Osteocyte (in vitro differentiated cells): Measurements from ENCODE around the gene MKRN2OS. TPM values are rescaled to one million over a fixed set of nuclear protein-coding genes. Genes with fewer than 3 reads are reported as not detected.

Experiments
- DNase-seq: peaks from one replicate; pipeline ENCODE4 v3.0.0; 2021; ENCODE audit warnings: mixed read lengths; ENCODE audit not compliant: unreplicated experiment; ENCODE audit errors: extremely low spot score
- H3K27ac Mint-ChIP-seq: one replicate; pipeline ENCODE4 v1.8.0; 2021; ENCODE audit warnings: mild to moderate bottlenecking, mixed read lengths; ENCODE audit not compliant: unreplicated experiment
- H3K27me3 Mint-ChIP-seq: one replicate; pipeline ENCODE4 v1.8.0; 2021; ENCODE audit warnings: mixed read lengths; ENCODE audit not compliant: unreplicated experiment
- H3K36me3 Mint-ChIP-seq: one replicate; pipeline ENCODE4 v1.8.0; 2021; ENCODE audit warnings: mixed read lengths; ENCODE audit not compliant: unreplicated experiment
- H3K4me1 Mint-ChIP-seq: one replicate; pipeline ENCODE4 v1.8.0; 2021; ENCODE audit warnings: mixed read lengths; ENCODE audit not compliant: unreplicated experiment
- H3K4me3 Mint-ChIP-seq: one replicate; pipeline ENCODE4 v1.8.0; 2021; ENCODE audit warnings: mild to moderate bottlenecking, moderate library complexity, mixed read lengths; ENCODE audit not compliant: unreplicated experiment
- H3K9me3 Mint-ChIP-seq: one replicate; pipeline ENCODE4 v1.8.0; 2021; ENCODE audit warnings: mixed read lengths; ENCODE audit not compliant: unreplicated experiment
- CTCF ChIP-seq: fragments of 200-600 bp; sonication (generic); IDR thresholded peaks from 2 replicates; pipeline ENCODE4 v1.5.0; 2021; ENCODE audit warnings: antibody characterized with exemption, mild to moderate bottlenecking, moderate library complexity
- long read RNA-seq: library from polyadenylated mRNA; unstranded; transcript quantifications from one replicate; pipeline ENCODE4 v2.0.0, GENCODE V29; 2021
- total RNA-seq: library from RNA; stranded (reverse); gene quantifications from 2 replicates; pipeline ENCODE4 v1.2.1, GENCODE V29; 2021

Gene MKRN2OS
- total RNA-seq, result not detected in 2 replicates
- long read RNA-seq, partial matches to known transcripts, result 0 of 1 reads
- long read RNA-seq, other reads (novel, unspliced or antisense), result 1 of 1 reads

GRCh38 chr3:12545473-12545791 is at the start of gene MKRN2OS:
TSS of gene MKRN2OS (minus strand) at chr3:12545499. CDS start at chr3:12545464, 35 bp downstream.
- no peak for TF ChIP-seq CTCF
- no peak within 1 kb of the TSS for H3K27ac Mint-ChIP-seq
- H3K4me1 Mint-ChIP-seq, result no peaks in the 10 kb centered on the region
- DNase-seq, result no peak
- H3K4me3 Mint-ChIP-seq, result no peak within 1 kb of the TSS
- no peaks in the 10 kb centered on the region for H3K27me3 Mint-ChIP-seq
- no peaks in the 10 kb centered on the region for H3K36me3 Mint-ChIP-seq
- H3K9me3 Mint-ChIP-seq, result no peaks in the 10 kb centered on the region

GRCh38 chr3:12593473-12593872 is 48.2 kb upstream of the MKRN2OS start:
- H3K4me1 Mint-ChIP-seq, result no peaks in the 10 kb centered on the region
- no peaks in the 10 kb centered on the region for H3K27me3 Mint-ChIP-seq
- H3K27ac Mint-ChIP-seq, result no peak overlapping the region
- no peak overlapping the region for H3K4me3 Mint-ChIP-seq
- H3K9me3 Mint-ChIP-seq, result no peaks in the 10 kb centered on the region
- TF ChIP-seq CTCF, result no peak
- peaks cover 45% of the 10 kb centered on the region for H3K36me3 Mint-ChIP-seq
- no peak for DNase-seq

GRCh38 chr3:12591997-12592715 is 46.9 kb upstream of the MKRN2OS start:
- no peak for TF ChIP-seq CTCF
- Mint-ChIP-seq H3K4me1 (no peaks in the 10 kb centered on the region), H3K27me3 (no peaks in the 10 kb centered on the region), H3K4me3 (no peak overlapping the region), H3K27ac (no peak overlapping the region), H3K36me3 (peaks cover 49% of the 10 kb centered on the region), H3K9me3 (no peaks in the 10 kb centered on the region)
- DNase-seq, result no peak

- DNase-seq, result no peak
- Mint-ChIP-seq H3K4me1 (no peaks in the 10 kb centered on the region), H3K4me3 (no peak overlapping the region), H3K36me3 (peaks cover 49% of the 10 kb centered on the region), H3K27ac (no peak overlapping the region), H3K27me3 (no peaks in the 10 kb centered on the region), H3K9me3 (no peaks in the 10 kb centered on the region)
- TF ChIP-seq CTCF, result no peak
Measured at GRCh38 chr3:12591456-12591855, 46.2 kb upstream of the MKRN2OS start.

GRCh38 chr3:12590096-12590495 is 44.8 kb upstream of the MKRN2OS start:
- Mint-ChIP-seq H3K27ac (no peak overlapping the region), H3K36me3 (peaks cover 46% of the 10 kb centered on the region), H3K9me3 (no peaks in the 10 kb centered on the region), H3K4me1 (no peaks in the 10 kb centered on the region), H3K27me3 (no peaks in the 10 kb centered on the region), H3K4me3 (no peak overlapping the region)
- DNase-seq, result no peak
- no peak for TF ChIP-seq CTCF
